Stimulated activated naive CD4-positive, alpha-beta T cell (primary cell): ENCODE results near the gene PDF.

ENCODE experiments used
- DNase-seq, 6 experiments: peaks; one replicate each; lab custom pipeline; 2025; lab: John Stamatoyannopoulos, UW

Gene PDF

GRCh38 chr16:69339289-69340094 lies 9.1 kb upstream of the PDF start, which contains the start of the genes COG8 and NIP7:
TSS of gene COG8 (minus strand) at chr16:69339564. CDS start at chr16:69339552, 12 bp downstream.
TSS of gene NIP7 (plus strand) at chr16:69339772. CDS start at chr16:69339830, 58 bp downstream.
- DNase-seq, result peak; percentile 80 to 91 (median 87)

- no peak for DNase-seq
Observed at GRCh38 chr16:69338557-69339288, 8.3 kb upstream of the PDF start.

- DNase-seq, result no peak
Observed at GRCh38 chr16:69334696-69335095, 4.3 kb upstream of the PDF start.

- peak in 4 of 6 experiments; percentile 39 to 67 (median 59) for DNase-seq
Observed at GRCh38 chr16:69329369-69330285, 761 bp downstream of the PDF start.

GRCh38 chr16:69328854-69329316 lies 1.5 kb downstream of the PDF start:
- DNase-seq, result no peak

GRCh38 chr16:69327585-69328310 lies 2.6 kb downstream of the PDF start:
- no peak for DNase-seq

GRCh38 chr16:69326172-69326873 lies 4.1 kb downstream of the PDF start:
- no peak for DNase-seq

GRCh38 chr16:69325784-69326171 lies 4.6 kb downstream of the PDF start:
- no peak for DNase-seq

- DNase-seq, result no peak
Observed at GRCh38 chr16:69324585-69325253, 5.7 kb downstream of the PDF start.

- DNase-seq, result no peak
Observed at GRCh38 chr16:69324013-69324531, 6.3 kb downstream of the PDF start.

- DNase-seq, result no peak
Observed at GRCh38 chr16:69323415-69323814, 7.0 kb downstream of the PDF start.

- DNase-seq, result no peak
Observed at GRCh38 chr16:69322343-69322742, 8.0 kb downstream of the PDF start.

- DNase-seq, result no peak
Observed at GRCh38 chr16:69321080-69321479, 9.3 kb downstream of the PDF start.

GRCh38 chr16:69320740-69321073 lies 9.7 kb downstream of the PDF start:
- DNase-seq, result no peak

- no peak for DNase-seq
Observed at GRCh38 chr16:69319826-69320739, 10.3 kb downstream of the PDF start.

GRCh38 chr16:69319381-69319780 lies 11.0 kb downstream of the PDF start:
- DNase-seq, result no peak

GRCh38 chr16:69318911-69319289 lies 11.5 kb downstream of the PDF start:
- DNase-seq, result no peak

- no peak for DNase-seq
Observed at GRCh38 chr16:69318177-69318910, 12.0 kb downstream of the PDF start.
